ENCODE measurements around the gene ATXN10. TPM values are rescaled to one million over a fixed set of nuclear protein-coding genes. Genes with fewer than 3 reads are reported as not detected.
"Not testable (repeated sequence)": the region's sequence is repeated elsewhere in the genome, so short reads cannot be mapped to it uniquely, and the experiment has no call there.

The ATXN10 gene
- total and polyA plus RNA-seq, 2 donors (not counting 1 experiment from before 2014, with no cell fraction given): 52.3 to 95.5 TPM

DNA sequence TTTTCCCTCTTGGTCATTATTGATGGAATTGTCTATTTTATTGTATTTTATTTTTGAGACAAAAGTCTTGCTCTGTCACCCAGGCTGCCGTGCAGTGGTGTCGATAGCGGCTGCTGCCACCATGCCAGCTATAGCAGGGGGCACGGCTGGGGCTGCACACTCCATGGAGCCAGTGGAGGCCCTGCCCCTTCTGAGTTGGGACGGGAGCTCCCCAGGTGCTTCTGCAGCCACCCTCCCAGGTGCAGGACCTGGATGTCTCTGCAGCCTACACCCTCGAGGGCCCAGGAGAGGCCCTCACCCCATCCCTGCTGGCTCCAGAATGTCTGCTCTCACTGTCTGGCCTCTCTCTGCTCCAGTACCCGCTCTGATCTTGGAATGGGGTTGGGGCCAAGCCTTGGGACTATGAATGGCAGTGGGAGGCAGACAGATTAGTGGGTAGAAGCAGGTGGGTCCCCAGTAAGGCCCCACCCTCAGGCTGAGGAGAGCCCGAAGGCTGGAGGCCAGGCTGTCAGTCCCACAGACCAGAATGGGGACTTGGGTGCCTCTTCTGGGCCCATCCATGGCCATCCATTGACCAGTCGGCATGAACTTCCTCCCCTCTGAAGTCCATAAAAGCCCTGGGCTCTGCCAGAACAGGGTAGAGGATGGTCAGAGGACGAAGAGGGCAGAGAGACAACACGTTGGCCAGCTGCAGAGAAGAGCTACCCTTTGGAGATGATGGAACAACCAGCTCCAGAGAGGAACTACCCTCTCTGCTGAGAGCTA is 49.6 kb upstream of the ATXN10 start:
- Histone ChIP-seq H3K27me3 (replicated peaks in 1 of 4; ENCODE audit: control extremely low read depth in 1 of 4, control insufficient read depth in 3 of 4, insufficient read depth in 4 of 4, low read length in 3 of 4) (no peaks in the 10 kb centered on the region), H3K4me3 (ENCODE audit: control extremely low read depth in 1 of 5, extremely low read depth in 1 of 5, insufficient read depth in 1 of 5, low read depth in 2 of 5, low read length in 4 of 5) (no peak overlapping the region), H3K4me1 (ENCODE audit: control insufficient read depth in 2 of 2, insufficient read depth in 2 of 2, low read length in 2 of 2) (no peaks in the 10 kb centered on the region), H4K20me1 (ENCODE audit: control insufficient read depth, insufficient read depth, low read length, poor library complexity, severe bottlenecking) (no peaks in the 10 kb centered on the region), H3K79me2 (ENCODE audit: control insufficient read depth, insufficient read depth, low read length) (no peaks in the 10 kb centered on the region), H3K9me3 (ENCODE audit: control extremely low read depth in 1 of 3, control insufficient read depth in 2 of 3, insufficient read depth in 1 of 3, low read length in 2 of 3) (peaks cover 0 to 2% (median 0%) of the 10 kb centered on the region in 3 donors), H3K4me2 (replicated peaks; ENCODE audit: low read depth, low read length, poor library complexity, severe bottlenecking) (no peak overlapping the region), H3K36me3 (replicated peaks in 1 of 2; ENCODE audit: control extremely low read depth in 1 of 2, control insufficient read depth in 1 of 2, extremely low read depth in 1 of 2, insufficient read depth in 2 of 2, low read length in 1 of 2) (no peaks in the 10 kb centered on the region), H3K27ac (ENCODE audit: low read length in 2 of 2) (no peak overlapping the region), H2AFZ (ENCODE audit: insufficient read depth, low read depth, low read length, poor library complexity, severe bottlenecking) (no peak overlapping the region), H3K9ac (ENCODE audit: low read length) (no peak overlapping the region)
- ATAC-seq (ENCODE audit: low read depth) (no peak), DNase-seq (no peak)
- Mint-ChIP-seq H3K9me3 (ENCODE audit: insufficient read depth) (no peaks in the 10 kb centered on the region), H3K4me1 (no peaks in the 10 kb centered on the region), H3K4me3 (no peak overlapping the region), H3K27me3 (peaks cover 27% of the 10 kb centered on the region), H3K27ac (no peak overlapping the region)
- intact Hi-C loops (cut with micrococcal nuclease): no loop called here
- CTCF ChIA-PET: no interaction called here
- POLR2A ChIA-PET: no interaction called here
- no peak for TF ChIP-seq EZH2 (IDR thresholded peaks at IDR 0.05; ENCODE audit: borderline replicate concordance, insufficient read depth, low read depth, low read length, poor library complexity, severe bottlenecking)
- TF ChIP-seq, protein P1, sequence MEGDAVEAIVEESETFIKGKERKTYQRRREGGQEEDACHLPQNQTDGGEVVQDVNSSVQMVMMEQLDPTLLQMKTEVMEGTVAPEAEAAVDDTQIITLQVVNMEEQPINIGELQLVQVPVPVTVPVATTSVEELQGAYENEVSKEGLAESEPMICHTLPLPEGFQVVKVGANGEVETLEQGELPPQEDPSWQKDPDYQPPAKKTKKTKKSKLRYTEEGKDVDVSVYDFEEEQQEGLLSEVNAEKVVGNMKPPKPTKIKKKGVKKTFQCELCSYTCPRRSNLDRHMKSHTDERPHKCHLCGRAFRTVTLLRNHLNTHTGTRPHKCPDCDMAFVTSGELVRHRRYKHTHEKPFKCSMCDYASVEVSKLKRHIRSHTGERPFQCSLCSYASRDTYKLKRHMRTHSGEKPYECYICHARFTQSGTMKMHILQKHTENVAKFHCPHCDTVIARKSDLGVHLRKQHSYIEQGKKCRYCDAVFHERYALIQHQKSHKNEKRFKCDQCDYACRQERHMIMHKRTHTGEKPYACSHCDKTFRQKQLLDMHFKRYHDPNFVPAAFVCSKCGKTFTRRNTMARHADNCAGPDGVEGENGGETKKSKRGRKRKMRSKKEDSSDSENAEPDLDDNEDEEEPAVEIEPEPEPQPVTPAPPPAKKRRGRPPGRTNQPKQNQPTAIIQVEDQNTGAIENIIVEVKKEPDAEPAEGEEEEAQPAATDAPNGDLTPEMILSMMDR (IDR thresholded peaks at IDR 0.05): no peak
- 88% methylated on average over 9 of the region's 11 CpGs for WGBS (ENCODE audit: insufficient coverage)

DNA sequence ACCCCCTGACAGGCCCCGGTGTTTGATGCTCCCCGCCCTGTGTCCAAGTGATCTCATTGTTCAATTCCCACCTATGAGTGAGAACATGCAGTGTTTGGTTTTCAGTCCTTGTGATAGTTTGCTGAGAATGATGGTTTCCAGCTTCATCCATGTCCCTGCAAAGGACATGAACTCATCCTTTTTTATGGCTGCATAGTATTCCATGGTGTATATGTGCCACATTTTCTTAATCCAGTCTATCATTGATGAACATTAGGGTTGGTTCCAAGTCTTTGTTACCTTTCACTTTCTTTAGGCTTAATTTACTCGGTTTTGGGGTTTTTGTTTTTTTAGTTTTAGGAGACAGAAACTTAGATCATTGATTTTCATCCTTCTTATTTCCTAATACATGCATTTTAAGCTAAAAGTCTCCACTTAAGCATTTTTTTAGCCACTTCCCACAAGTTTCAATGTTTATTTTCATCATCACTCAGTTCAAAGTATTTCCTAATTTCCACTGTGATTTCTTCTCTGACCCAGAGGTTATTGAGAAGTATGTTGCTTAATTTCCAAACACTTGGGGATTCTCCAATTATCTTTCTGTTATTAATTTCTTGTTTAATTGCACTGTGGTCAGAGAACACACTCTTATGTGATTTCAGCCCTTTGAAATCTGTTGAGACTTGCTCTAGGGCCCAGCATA is 48.0 kb upstream of the ATXN10 start:
- H3K4me3 Mint-ChIP-seq; ATAC-seq (ENCODE audit: low read depth); H3K36me3 ChIP-seq (replicated peaks in 1 of 2; ENCODE audit: control extremely low read depth in 1 of 2, control insufficient read depth in 1 of 2, extremely low read depth in 1 of 2, insufficient read depth in 2 of 2, low read length in 1 of 2); H3K9me3 ChIP-seq (ENCODE audit: control extremely low read depth in 1 of 3, control insufficient read depth in 2 of 3, insufficient read depth in 1 of 3, low read length in 2 of 3); H3K9ac ChIP-seq (ENCODE audit: low read length); H3K4me1 Mint-ChIP-seq; H2AFZ ChIP-seq (ENCODE audit: insufficient read depth, low read depth, low read length, poor library complexity, severe bottlenecking); intact Hi-C loops (cut with micrococcal nuclease); H3K27ac ChIP-seq (ENCODE audit: low read length in 2 of 2); POLR2A ChIA-PET; H3K27me3 ChIP-seq (replicated peaks in 1 of 4; ENCODE audit: control extremely low read depth in 1 of 4, control insufficient read depth in 3 of 4, insufficient read depth in 4 of 4, low read length in 3 of 4); H3K27ac Mint-ChIP-seq; H4K20me1 ChIP-seq (ENCODE audit: control insufficient read depth, insufficient read depth, low read length, poor library complexity, severe bottlenecking); H3K4me2 ChIP-seq (replicated peaks; ENCODE audit: low read depth, low read length, poor library complexity, severe bottlenecking); H3K4me3 ChIP-seq (ENCODE audit: control extremely low read depth in 1 of 5, extremely low read depth in 1 of 5, insufficient read depth in 1 of 5, low read depth in 2 of 5, low read length in 4 of 5); DNase-seq; H3K4me1 ChIP-seq (ENCODE audit: control insufficient read depth in 2 of 2, insufficient read depth in 2 of 2, low read length in 2 of 2); CTCF ChIA-PET; H3K9me3 Mint-ChIP-seq (ENCODE audit: insufficient read depth); H3K79me2 ChIP-seq (ENCODE audit: control insufficient read depth, insufficient read depth, low read length): not testable (repeated sequence)
- WGBS (ENCODE audit: insufficient coverage): no CpG with 5 or more reads among the region's 3 CpGs
- H3K27me3 Mint-ChIP-seq: peaks cover 25% of the 10 kb centered on the region
